Subcutaneous adipose tissue (tissue), 4 donors: ENCODE results near the gene EGLN1. TPM values are rescaled to one million over a fixed set of nuclear protein-coding genes. Genes with fewer than 3 reads are reported as not detected.

Source experiments
- total RNA-seq, 4 donors: library from RNA; depleted of rRNA; stranded (reverse); fragments of >200 nt; gene quantifications; one replicate each; pipeline ENCODE4 v1.1.0, GENCODE V29; 2016
- TF ChIP-seq, protein P1 (sequence below): fragments of 450-650 bp; IDR thresholded peaks from one replicate; pipeline ENCODE4 v1.5.1; 2016; ENCODE audit warnings: low read depth, mild to moderate bottlenecking, control low read depth, antibody characterized with exemption, moderate library complexity

Gene EGLN1
- total RNA-seq, 4 donors from 2014 or later = 30.9 to 50.2 (median 46.5) TPM

- TF ChIP-seq, protein P1, sequence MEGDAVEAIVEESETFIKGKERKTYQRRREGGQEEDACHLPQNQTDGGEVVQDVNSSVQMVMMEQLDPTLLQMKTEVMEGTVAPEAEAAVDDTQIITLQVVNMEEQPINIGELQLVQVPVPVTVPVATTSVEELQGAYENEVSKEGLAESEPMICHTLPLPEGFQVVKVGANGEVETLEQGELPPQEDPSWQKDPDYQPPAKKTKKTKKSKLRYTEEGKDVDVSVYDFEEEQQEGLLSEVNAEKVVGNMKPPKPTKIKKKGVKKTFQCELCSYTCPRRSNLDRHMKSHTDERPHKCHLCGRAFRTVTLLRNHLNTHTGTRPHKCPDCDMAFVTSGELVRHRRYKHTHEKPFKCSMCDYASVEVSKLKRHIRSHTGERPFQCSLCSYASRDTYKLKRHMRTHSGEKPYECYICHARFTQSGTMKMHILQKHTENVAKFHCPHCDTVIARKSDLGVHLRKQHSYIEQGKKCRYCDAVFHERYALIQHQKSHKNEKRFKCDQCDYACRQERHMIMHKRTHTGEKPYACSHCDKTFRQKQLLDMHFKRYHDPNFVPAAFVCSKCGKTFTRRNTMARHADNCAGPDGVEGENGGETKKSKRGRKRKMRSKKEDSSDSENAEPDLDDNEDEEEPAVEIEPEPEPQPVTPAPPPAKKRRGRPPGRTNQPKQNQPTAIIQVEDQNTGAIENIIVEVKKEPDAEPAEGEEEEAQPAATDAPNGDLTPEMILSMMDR = no peak
Measured at GRCh38 chr1:231329483-231329882, 92.6 kb downstream of the EGLN1 start.

DNA sequence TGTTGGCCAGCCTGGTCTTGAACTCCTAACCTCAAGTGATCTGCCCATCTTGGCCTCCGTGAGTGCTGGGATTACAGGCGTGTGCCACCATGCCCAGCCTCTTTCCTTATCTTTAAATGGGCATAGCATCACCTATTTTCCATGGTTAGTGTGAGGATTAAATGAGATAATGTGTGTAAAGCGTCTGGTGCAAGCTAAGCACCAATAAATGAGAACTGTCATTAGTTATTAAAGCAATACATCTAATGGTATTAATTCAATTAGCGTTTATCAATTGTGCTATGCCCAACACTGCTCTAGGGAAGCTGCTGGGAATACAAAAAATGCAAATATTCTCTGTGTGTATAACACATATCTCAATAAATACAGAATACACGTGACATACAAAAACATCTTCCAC lies 94.5 kb downstream of the EGLN1 start:
- TF ChIP-seq, protein P1 = no peak

DNA sequence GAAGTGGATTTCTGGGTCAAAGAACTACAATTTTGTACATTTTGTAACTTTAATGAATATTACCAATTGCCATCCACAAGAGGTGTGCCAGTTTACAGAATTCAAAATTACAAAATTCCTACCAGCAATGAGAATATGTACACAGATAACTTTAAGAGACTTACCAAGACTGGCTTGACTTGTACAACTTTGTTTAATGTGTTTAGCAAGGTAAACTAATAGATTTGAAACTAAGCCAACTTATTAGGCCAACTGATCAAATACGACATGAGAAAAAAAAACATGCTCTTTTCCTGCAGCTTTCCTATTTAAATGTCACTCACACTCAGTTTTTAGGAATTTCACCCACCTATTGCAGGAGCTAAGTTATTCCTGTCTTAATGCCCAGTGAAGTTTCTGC lies 95.8 kb downstream of the EGLN1 start:
- TF ChIP-seq, protein P1 = no peak

GRCh38 chr1:231324660-231325059 lies 97.4 kb downstream of the EGLN1 start:
- TF ChIP-seq, protein P1 = no peak

DNA sequence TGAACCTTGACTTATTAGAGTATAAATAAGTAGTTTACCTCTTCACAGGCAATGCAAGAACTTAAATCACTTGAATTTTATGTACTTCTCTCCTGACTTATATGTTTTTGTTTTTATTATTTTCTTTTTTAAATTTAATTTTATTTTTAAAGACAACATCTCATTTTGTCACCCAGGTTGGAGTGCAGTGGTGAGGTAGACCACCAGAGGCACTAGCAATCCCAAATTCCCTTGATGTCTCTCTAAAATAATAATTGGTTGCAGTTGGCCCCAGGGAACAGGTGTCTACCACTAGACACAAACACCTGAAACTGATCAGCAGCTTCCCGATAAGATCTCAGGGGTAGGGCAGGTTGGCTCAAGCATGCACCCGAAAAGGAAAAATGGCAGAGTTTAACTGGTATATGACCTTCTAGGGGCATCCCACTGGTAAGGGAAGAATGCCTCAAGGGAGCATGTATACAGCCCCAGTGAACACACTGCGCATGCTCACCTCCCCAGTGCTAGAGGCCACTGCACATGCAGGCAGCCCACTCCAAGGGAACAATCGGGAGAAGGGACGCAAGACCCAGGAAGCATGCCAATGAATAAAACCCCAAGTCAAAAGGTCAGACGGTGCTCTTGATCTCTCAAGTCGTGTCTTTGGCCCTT lies 99.1 kb downstream of the EGLN1 start:
- TF ChIP-seq, protein P1 = no peak

- TF ChIP-seq, protein P1 = no peak
Measured at GRCh38 chr1:231319080-231319479, 103.0 kb downstream of the EGLN1 start.

- TF ChIP-seq, protein P1 = no peak
Measured at GRCh38 chr1:231318568-231318967, 103.5 kb downstream of the EGLN1 start.
